ENCODE data around the gene CNTROB. TPM values are rescaled to one million over a fixed set of nuclear protein-coding genes. Genes with fewer than 3 reads are reported as not detected.
A peak's percentile ranks its signal among the peaks of the same experiment; 100 is the strongest.

The CNTROB gene
- total and polyA plus RNA-seq, 2 of the 4 experiments (the other 2 are of a cell fraction) = 12.7 to 26.4 TPM

- in situ Hi-C loops (cut with MboI; ENCODE audit: low sequenced_read_pairs) = no loop called here
- peak overlapping the region; percentile 98 for H4K5ac ChIP-seq (ENCODE audit: low read depth, low read length)
- H4K91ac ChIP-seq (ENCODE audit: insufficient read depth, low read depth, low read length) = peak overlapping the region; percentile 45; the same call in 1 of the 2 replicates
- H3K4me2 ChIP-seq (ENCODE audit: low read depth, low read length) = peak overlapping the region; percentile 79
- ChIA-PET CTCF (no interaction called here), POLR2A (ENCODE audit: unreplicated experiment) (no interaction called here)
- H2AFZ ChIP-seq (replicated peaks; ENCODE audit: low read length, poor library complexity) = peak overlapping the region; percentile 90
- H2BK20ac ChIP-seq (ENCODE audit: low read depth, low read length) = no peak overlapping the region
- 9% methylated on average over 16 of the region's 45 CpGs; no CpG with 5 or more reads in 1 of the 2 experiments for WGBS, 2 experiments (ENCODE audit: extremely low coverage in 2 of 2, insufficient read length in 1 of 2)
- peak overlapping the region; percentile 32; the same call in 1 of the 2 replicates for H2BK120ac ChIP-seq (ENCODE audit: low read depth, low read length)
- no peaks in the 10 kb centered on the region for H3K27me3 ChIP-seq (ENCODE audit: control insufficient read depth, insufficient read depth, low read length)
- 0 out of 3 replicates have a peak overlapping the region, but pooled peaks have one; percentile 3 for H2BK15ac ChIP-seq (ENCODE audit: low read depth, low read length)
- no peaks in the 10 kb centered on the region for H3K9me3 ChIP-seq (ENCODE audit: control insufficient read depth, insufficient read depth, low read length)
- peak overlapping the region; percentile 33 for H2AK9ac ChIP-seq (replicated peaks; ENCODE audit: low read depth, low read length, poor library complexity)
- H4K20me1 ChIP-seq (ENCODE audit: insufficient read depth, low read length) = no peaks in the 10 kb centered on the region
- ATAC-seq (ENCODE audit: low read depth) = peak; percentile 97
- H3K4ac ChIP-seq (ENCODE audit: low read depth, low read length) = peak overlapping the region; percentile 86
- H3K36me3 ChIP-seq (ENCODE audit: control insufficient read depth, insufficient read depth, low read length) = no peaks in the 10 kb centered on the region
- H3K4me3 ChIP-seq (ENCODE audit: insufficient read depth, low read depth, low read length) = peak overlapping the region; percentile 46
- H3K79me1 ChIP-seq (ENCODE audit: low read depth in 1 of 2, low read length in 2 of 2) = no peaks in the 10 kb centered on the region
- H4K8ac ChIP-seq (ENCODE audit: low read depth in 2 of 2, low read length in 2 of 2) = peak overlapping the region; percentile 94 to 99
- TF ChIP-seq MAFK (IDR thresholded peaks at IDR 0.05; ENCODE audit: low read depth, low read length) (no peak), MAZ (IDR thresholded peaks at IDR 0.05; ENCODE audit: borderline replicate concordance, low read depth, low read length) (peak; percentile 59; the same call in 1 of the 2 replicates)
- peak overlapping the region; percentile 59; the same call in 1 of the 2 replicates for H2AK5ac ChIP-seq (ENCODE audit: low read depth, low read length)
- H3K14ac ChIP-seq (replicated peaks; ENCODE audit: low read depth, low read length) = peak overlapping the region; percentile 87
- dilution Hi-C loops (cut with HindIII; ENCODE audit: low sequenced_read_pairs, unreplicated experiment) = no loop called here
- H3K18ac ChIP-seq (ENCODE audit: low read depth, low read length) = peak overlapping the region; percentile 26
- H3K56ac ChIP-seq (ENCODE audit: extremely low read depth, insufficient read depth, low read length) = 0 out of 2 replicates have a peak overlapping the region, but pooled peaks have one; percentile 8
- peaks cover 9% of the 10 kb centered on the region for H3K9me1 ChIP-seq (ENCODE audit: insufficient read depth, low read length)
- no peak overlapping the region for H2BK5ac ChIP-seq (ENCODE audit: low read depth, low read length, poor library complexity, severe bottlenecking)
- H3K23ac ChIP-seq (ENCODE audit: low read depth, low read length) = peak overlapping the region; percentile 67; the same call in 1 of the 2 replicates
- DNase-seq = peak; percentile 67
- intact Hi-C loops (cut with micrococcal nuclease) = no loop called here
- peak overlapping the region; percentile 19 for H3K27ac ChIP-seq (ENCODE audit: insufficient read depth, low read length)
- peaks cover 2% of the 10 kb centered on the region; the same call in 1 of the 2 replicates for H3K4me1 ChIP-seq (ENCODE audit: control insufficient read depth, insufficient read depth, low read length)
- no TSS peak for BruUV-seq (replicated peaks)
- peak overlapping the region; percentile 62 for H3K9ac ChIP-seq (ENCODE audit: low read depth, low read length)
Measured at GRCh38 chr17:7922845-7923628, 9.0 kb upstream of the CNTROB start.
